Measurements from ENCODE around the gene PPP3CB. TPM values are rescaled to one million over a fixed set of nuclear protein-coding genes. Genes with fewer than 3 reads are reported as not detected.
"Not testable (repeated sequence)": the region's sequence is repeated elsewhere in the genome, so short reads cannot be mapped to it uniquely, and the experiment has no call there.

PPP3CB gene
- total RNA-seq, 1 donor from 2014 or later, result 64.1 TPM

GRCh38 chr10:73432646-73433537 is 62.9 kb downstream of the PPP3CB start:
- peak; percentile 55 for ATAC-seq (ENCODE audit: poor library complexity)
- intact Hi-C loops (cut with DNase I), result no loop called here
- no peak for DNase-seq

GRCh38 chr10:73426318-73426717 is 69.5 kb downstream of the PPP3CB start:
- ATAC-seq (ENCODE audit: poor library complexity), result no peak
- intact Hi-C loops (cut with DNase I), result no loop called here
- no peak for DNase-seq

- ATAC-seq (ENCODE audit: poor library complexity), result no peak
- intact Hi-C loops (cut with DNase I), result no loop called here
- no peak for DNase-seq
These were observed 71.3 kb downstream of the PPP3CB start for GRCh38 chr10:73424478-73424877.

- ATAC-seq (ENCODE audit: poor library complexity) (no peak), DNase-seq (no peak)
- intact Hi-C loops (cut with DNase I), result no loop called here
These were observed 72.5 kb downstream of the PPP3CB start for GRCh38 chr10:73423309-73423708.

GRCh38 chr10:73416571-73416970 is 79.3 kb downstream of the PPP3CB start:
- intact Hi-C loops (cut with DNase I), result no loop called here
- DNase-seq (no peak), ATAC-seq (ENCODE audit: poor library complexity) (no peak)

GRCh38 chr10:73414230-73414945 is 81.4 kb downstream of the PPP3CB start:
- intact Hi-C loops (cut with DNase I), result no loop called here
- ATAC-seq (ENCODE audit: poor library complexity) (peak; percentile 38), DNase-seq (no peak)

GRCh38 chr10:73413528-73414229 is 82.1 kb downstream of the PPP3CB start, which contains the start of gene ANXA7:
ANXA7 (minus strand) TSS chr10:73414058; CDS start chr10:73400856, 13,202 bp downstream.
- peak; percentile 99 for ATAC-seq (ENCODE audit: poor library complexity)

GRCh38 chr10:73413108-73413527 is 82.7 kb downstream of the PPP3CB start:
- DNase-seq (no peak), ATAC-seq (ENCODE audit: poor library complexity) (peak; percentile 32)
- intact Hi-C loops (cut with DNase I), result no loop called here

More at GRCh38 chr10:73413528-73414229, 82.1 kb downstream of the PPP3CB start, which contains the start of gene ANXA7:
- intact Hi-C loops (cut with DNase I), result no loop called here
- peak; percentile 96 for DNase-seq

GRCh38 chr10:73410897-73411296 is 84.9 kb downstream of the PPP3CB start:
- DNase-seq (no peak), ATAC-seq (ENCODE audit: poor library complexity) (no peak)
- intact Hi-C loops (cut with DNase I), result no loop called here

GRCh38 chr10:73408978-73409521 is 86.8 kb downstream of the PPP3CB start:
- intact Hi-C loops (cut with DNase I), result no loop called here
- no peak for DNase-seq
- ATAC-seq (ENCODE audit: poor library complexity), result no peak

GRCh38 chr10:73408061-73408460 is 87.8 kb downstream of the PPP3CB start:
- no peak for ATAC-seq (ENCODE audit: poor library complexity)
- no peak for DNase-seq
- intact Hi-C loops (cut with DNase I), result no loop called here

- intact Hi-C loops (cut with DNase I), result no loop called here
- ATAC-seq (ENCODE audit: poor library complexity), result no peak
These were observed 88.3 kb downstream of the PPP3CB start for GRCh38 chr10:73407495-73407894.

GRCh38 chr10:73406846-73407245 is 89.0 kb downstream of the PPP3CB start:
- DNase-seq, result no peak
- ATAC-seq (ENCODE audit: poor library complexity), result no peak
- intact Hi-C loops (cut with DNase I), result no loop called here

More at GRCh38 chr10:73407495-73407894, 88.3 kb downstream of the PPP3CB start:
- DNase-seq, result no peak

- intact Hi-C loops (cut with DNase I), result no loop called here
- ATAC-seq (ENCODE audit: poor library complexity) (no peak), DNase-seq (no peak)
These were observed 90.3 kb downstream of the PPP3CB start for GRCh38 chr10:73405556-73405955.

- no peak for ATAC-seq (ENCODE audit: poor library complexity)
- intact Hi-C loops (cut with DNase I), result no loop called here
These were observed 91.1 kb downstream of the PPP3CB start for GRCh38 chr10:73404690-73405089.

GRCh38 chr10:73401636-73402035 is 94.2 kb downstream of the PPP3CB start:
- DNase-seq (no peak), ATAC-seq (ENCODE audit: poor library complexity) (no peak)
- intact Hi-C loops (cut with DNase I), result no loop called here

More at GRCh38 chr10:73404690-73405089, 91.1 kb downstream of the PPP3CB start:
- no peak for DNase-seq

- intact Hi-C loops (cut with DNase I), result no loop called here
- DNase-seq, result no peak
- no peak for ATAC-seq (ENCODE audit: poor library complexity)
These were observed 96.8 kb downstream of the PPP3CB start for GRCh38 chr10:73399063-73399462.

- no peak for ATAC-seq (ENCODE audit: poor library complexity)
- intact Hi-C loops (cut with DNase I), result no loop called here
- no peak for DNase-seq
These were observed 97.8 kb downstream of the PPP3CB start for GRCh38 chr10:73398024-73398423.

GRCh38 chr10:73394325-73394724 is 101.5 kb downstream of the PPP3CB start:
- ATAC-seq (ENCODE audit: poor library complexity); intact Hi-C loops (cut with DNase I); DNase-seq: not testable (repeated sequence)
